IMR-90 (cell line): ENCODE results near the gene TAPBP.

Source experiments
- BHLHE40 ChIP-seq: fragments of 150-350 bp; IDR thresholded peaks from 2 replicates; pipeline ENCODE4 v1.6.1; 2016; ENCODE audit warnings: mild to moderate bottlenecking, low read depth, low read length
- CHD1 ChIP-seq: IDR thresholded peaks from 2 replicates; pipeline ENCODE4 v1.6.1; 2012; ENCODE audit warnings: low read depth, low read length, improper control_type of control experiment
- MAFK ChIP-seq: IDR thresholded peaks from 2 replicates; pipeline ENCODE4 v1.6.1; 2012; ENCODE audit warnings: low read depth, low read length, improper control_type of control experiment

DNA sequence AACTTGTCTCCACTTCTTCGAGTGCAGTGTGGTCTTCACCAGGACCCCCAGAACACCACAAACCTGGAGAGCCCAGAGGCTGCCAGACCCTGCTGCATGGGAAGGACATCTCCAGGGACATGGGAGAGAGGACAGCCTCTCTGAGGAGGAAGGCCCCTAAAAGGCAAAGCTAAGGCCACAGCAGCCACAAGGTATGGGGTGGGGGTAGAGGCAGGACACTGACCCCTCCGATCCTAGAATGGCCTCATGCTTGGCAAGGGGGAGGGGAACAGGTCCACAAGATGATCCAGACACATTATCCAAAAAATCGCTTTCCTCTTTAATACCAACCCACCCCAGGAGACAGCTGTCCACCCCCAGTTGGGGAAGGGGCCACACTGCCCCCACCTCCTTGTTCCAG is 35.1 kb downstream of the TAPBP start:
- no peak for TF ChIP-seq MAFK
- TF ChIP-seq CHD1: no peak
- no peak for TF ChIP-seq BHLHE40
